Measurements from ENCODE around the gene KATNAL1.

Gene KATNAL1

DNA sequence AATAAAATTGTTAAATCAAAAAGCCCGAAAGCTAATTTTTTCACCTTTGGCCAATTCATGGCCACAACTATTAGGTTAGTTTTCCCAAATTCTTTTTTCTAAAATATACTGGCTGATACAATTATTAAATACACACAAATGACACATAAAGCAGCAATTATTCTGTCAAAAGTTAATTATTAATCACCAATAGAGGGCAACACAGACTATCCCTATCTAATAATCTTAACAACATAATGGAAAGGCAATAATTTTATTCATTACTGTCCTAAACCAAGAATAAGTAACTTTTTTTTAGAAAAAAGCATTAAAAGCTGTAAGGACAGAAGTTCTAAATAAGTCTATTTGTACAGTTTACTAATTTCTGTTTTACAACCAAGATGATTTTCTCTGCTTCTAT lies 51.7 kb downstream of the KATNAL1 start:
- H3K36me3 ChIP-seq (ENCODE audit: control insufficient read depth, insufficient read depth, low read length): peaks cover 9% of the 10 kb centered on the region; the same call in 1 of the 2 replicates
- no peak overlapping the region for H3K4me3 ChIP-seq (ENCODE audit: low read depth, low read length)
- H3K4me1 ChIP-seq (ENCODE audit: control insufficient read depth, insufficient read depth, low read length): peaks cover 9% of the 10 kb centered on the region
- H3K9me3 ChIP-seq (ENCODE audit: control insufficient read depth, insufficient read depth, low read length): peaks cover 5% of the 10 kb centered on the region
- H3K9ac ChIP-seq (ENCODE audit: low read depth, low read length): no peak overlapping the region
- H3K27me3 ChIP-seq (ENCODE audit: control insufficient read depth, insufficient read depth, low read length): no peaks in the 10 kb centered on the region
- H3K27ac ChIP-seq (ENCODE audit: low read depth, low read length): no peak overlapping the region

- Histone ChIP-seq H3K4me3 (ENCODE audit: low read depth, low read length) (no peak overlapping the region), H3K9ac (ENCODE audit: low read depth, low read length) (no peak overlapping the region), H3K4me1 (ENCODE audit: control insufficient read depth, insufficient read depth, low read length) (peaks cover 9% of the 10 kb centered on the region), H3K27ac (ENCODE audit: low read depth, low read length) (no peak overlapping the region), H3K9me3 (ENCODE audit: control insufficient read depth, insufficient read depth, low read length) (peaks cover 8% of the 10 kb centered on the region), H3K27me3 (ENCODE audit: control insufficient read depth, insufficient read depth, low read length) (no peaks in the 10 kb centered on the region), H3K36me3 (ENCODE audit: control insufficient read depth, insufficient read depth, low read length) (peaks cover 9% of the 10 kb centered on the region)
Measured at GRCh38 chr13:30253830-30254229, 53.5 kb downstream of the KATNAL1 start.

- no peaks in the 10 kb centered on the region for H3K4me1 ChIP-seq (ENCODE audit: control insufficient read depth, insufficient read depth, low read length)
- no peak overlapping the region for H3K27ac ChIP-seq (ENCODE audit: low read depth, low read length)
- H3K4me3 ChIP-seq (ENCODE audit: low read depth, low read length): no peak overlapping the region
- H3K27me3 ChIP-seq (ENCODE audit: control insufficient read depth, insufficient read depth, low read length): no peaks in the 10 kb centered on the region
- H3K9me3 ChIP-seq (ENCODE audit: control insufficient read depth, insufficient read depth, low read length): peaks cover 7% of the 10 kb centered on the region; the same call in 1 of the 2 replicates
- no peak overlapping the region for H3K9ac ChIP-seq (ENCODE audit: low read depth, low read length)
- no peaks in the 10 kb centered on the region; the same call in 1 of the 2 replicates for H3K36me3 ChIP-seq (ENCODE audit: control insufficient read depth, insufficient read depth, low read length)
Measured at GRCh38 chr13:30247406-30247805, 59.9 kb downstream of the KATNAL1 start.

GRCh38 chr13:30241532-30241931 lies 65.8 kb downstream of the KATNAL1 start:
- Histone ChIP-seq H3K27me3 (ENCODE audit: control insufficient read depth, insufficient read depth, low read length) (no peaks in the 10 kb centered on the region), H3K36me3 (ENCODE audit: control insufficient read depth, insufficient read depth, low read length) (peaks cover 4% of the 10 kb centered on the region; the same call in 1 of the 2 replicates), H3K4me3 (ENCODE audit: low read depth, low read length) (no peak overlapping the region), H3K4me1 (ENCODE audit: control insufficient read depth, insufficient read depth, low read length) (no peaks in the 10 kb centered on the region), H3K27ac (ENCODE audit: low read depth, low read length) (no peak overlapping the region), H3K9ac (ENCODE audit: low read depth, low read length) (no peak overlapping the region), H3K9me3 (ENCODE audit: control insufficient read depth, insufficient read depth, low read length) (no peaks in the 10 kb centered on the region)

GRCh38 chr13:30240608-30241007 lies 66.7 kb downstream of the KATNAL1 start:
- Histone ChIP-seq H3K4me1 (ENCODE audit: control insufficient read depth, insufficient read depth, low read length) (no peaks in the 10 kb centered on the region), H3K36me3 (ENCODE audit: control insufficient read depth, insufficient read depth, low read length) (peaks cover 4% of the 10 kb centered on the region; the same call in 1 of the 2 replicates), H3K9ac (ENCODE audit: low read depth, low read length) (no peak overlapping the region), H3K9me3 (ENCODE audit: control insufficient read depth, insufficient read depth, low read length) (no peaks in the 10 kb centered on the region), H3K27me3 (ENCODE audit: control insufficient read depth, insufficient read depth, low read length) (no peaks in the 10 kb centered on the region), H3K4me3 (ENCODE audit: low read depth, low read length) (no peak overlapping the region), H3K27ac (ENCODE audit: low read depth, low read length) (no peak overlapping the region)

GRCh38 chr13:30235216-30235615 lies 72.1 kb downstream of the KATNAL1 start:
- H3K4me1 ChIP-seq (ENCODE audit: control insufficient read depth, insufficient read depth, low read length): no peaks in the 10 kb centered on the region
- H3K27ac ChIP-seq (ENCODE audit: low read depth, low read length): no peak overlapping the region
- H3K27me3 ChIP-seq (ENCODE audit: control insufficient read depth, insufficient read depth, low read length): no peaks in the 10 kb centered on the region
- peaks cover 6% of the 10 kb centered on the region for H3K36me3 ChIP-seq (ENCODE audit: control insufficient read depth, insufficient read depth, low read length)
- no peak overlapping the region for H3K9ac ChIP-seq (ENCODE audit: low read depth, low read length)
- H3K9me3 ChIP-seq (ENCODE audit: control insufficient read depth, insufficient read depth, low read length): no peaks in the 10 kb centered on the region
- no peak overlapping the region for H3K4me3 ChIP-seq (ENCODE audit: low read depth, low read length)

GRCh38 chr13:30234619-30235162 lies 72.7 kb downstream of the KATNAL1 start:
- Histone ChIP-seq H3K36me3 (ENCODE audit: control insufficient read depth, insufficient read depth, low read length) (peaks cover 8% of the 10 kb centered on the region), H3K9me3 (ENCODE audit: control insufficient read depth, insufficient read depth, low read length) (no peaks in the 10 kb centered on the region), H3K4me1 (ENCODE audit: control insufficient read depth, insufficient read depth, low read length) (no peaks in the 10 kb centered on the region), H3K9ac (ENCODE audit: low read depth, low read length) (no peak overlapping the region), H3K4me3 (ENCODE audit: low read depth, low read length) (no peak overlapping the region), H3K27ac (ENCODE audit: low read depth, low read length) (no peak overlapping the region), H3K27me3 (ENCODE audit: control insufficient read depth, insufficient read depth, low read length) (no peaks in the 10 kb centered on the region)

DNA sequence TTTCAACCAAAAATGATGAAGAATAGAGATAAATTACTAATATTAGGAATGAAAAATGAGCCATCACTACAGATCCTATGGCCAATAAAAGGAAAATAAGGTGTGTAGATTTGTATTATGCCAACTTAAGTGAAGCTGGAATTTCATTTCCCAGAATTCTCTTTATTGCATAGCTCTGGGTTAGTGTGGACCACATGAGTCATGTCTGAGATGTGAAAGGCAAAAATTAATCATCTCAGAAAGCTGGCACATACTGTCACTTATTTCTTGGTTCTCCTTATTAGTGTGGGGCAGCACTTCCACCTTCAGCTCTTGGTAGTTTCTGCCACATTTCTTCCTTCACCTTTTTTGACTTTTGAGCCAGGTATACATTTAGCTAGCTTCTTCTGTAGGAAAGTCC lies 82.6 kb downstream of the KATNAL1 start:
- Histone ChIP-seq H3K4me3 (ENCODE audit: low read depth, low read length) (no peak overlapping the region), H3K27ac (ENCODE audit: low read depth, low read length) (no peak overlapping the region), H3K27me3 (ENCODE audit: control insufficient read depth, insufficient read depth, low read length) (no peaks in the 10 kb centered on the region), H3K9me3 (ENCODE audit: control insufficient read depth, insufficient read depth, low read length) (peaks cover 5% of the 10 kb centered on the region; the same call in 1 of the 2 replicates), H3K9ac (ENCODE audit: low read depth, low read length) (no peak overlapping the region), H3K4me1 (ENCODE audit: control insufficient read depth, insufficient read depth, low read length) (no peaks in the 10 kb centered on the region), H3K36me3 (ENCODE audit: control insufficient read depth, insufficient read depth, low read length) (peaks cover 12% of the 10 kb centered on the region; the same call in 1 of the 2 replicates)

DNA sequence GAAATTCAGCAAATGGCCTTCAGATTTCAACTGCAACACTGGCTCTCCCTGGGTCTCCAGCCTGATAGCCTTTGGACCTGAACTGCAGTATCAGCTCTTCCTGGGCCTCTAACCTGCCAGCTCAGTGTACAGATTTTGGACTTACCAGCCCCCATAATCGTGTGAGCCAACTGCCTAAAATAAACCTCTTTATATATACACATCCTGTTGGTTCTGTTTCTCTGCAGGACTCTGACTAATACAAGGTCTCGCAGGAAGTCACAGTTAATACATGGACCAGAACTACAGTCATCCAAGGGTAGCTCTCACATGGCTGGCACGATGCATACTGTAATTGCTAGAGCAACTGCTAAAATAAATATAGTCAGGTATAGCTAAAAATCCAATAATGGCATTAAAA lies 85.1 kb downstream of the KATNAL1 start:
- H3K4me1 ChIP-seq (ENCODE audit: control insufficient read depth, insufficient read depth, low read length): no peaks in the 10 kb centered on the region
- H3K27ac ChIP-seq (ENCODE audit: low read depth, low read length): no peak overlapping the region
- no peak overlapping the region for H3K4me3 ChIP-seq (ENCODE audit: low read depth, low read length)
- H3K9ac ChIP-seq (ENCODE audit: low read depth, low read length): no peak overlapping the region
- peaks cover 9% of the 10 kb centered on the region; the same call in 1 of the 2 replicates for H3K36me3 ChIP-seq (ENCODE audit: control insufficient read depth, insufficient read depth, low read length)
- H3K9me3 ChIP-seq (ENCODE audit: control insufficient read depth, insufficient read depth, low read length): peaks cover 5% of the 10 kb centered on the region; the same call in 1 of the 2 replicates
- H3K27me3 ChIP-seq (ENCODE audit: control insufficient read depth, insufficient read depth, low read length): no peaks in the 10 kb centered on the region

- Histone ChIP-seq H3K4me3 (ENCODE audit: low read depth, low read length) (no peak overlapping the region), H3K36me3 (ENCODE audit: control insufficient read depth, insufficient read depth, low read length) (no peaks in the 10 kb centered on the region), H3K4me1 (ENCODE audit: control insufficient read depth, insufficient read depth, low read length) (0 out of 2 replicates have a peak, but pooled peaks cover 5% of the 10 kb centered on the region), H3K9ac (ENCODE audit: low read depth, low read length) (no peak overlapping the region), H3K27ac (ENCODE audit: low read depth, low read length) (no peak overlapping the region), H3K27me3 (ENCODE audit: control insufficient read depth, insufficient read depth, low read length) (no peaks in the 10 kb centered on the region), H3K9me3 (ENCODE audit: control insufficient read depth, insufficient read depth, low read length) (no peaks in the 10 kb centered on the region)
Measured at GRCh38 chr13:30216111-30216510, 91.2 kb downstream of the KATNAL1 start.

- Histone ChIP-seq H3K9ac (ENCODE audit: low read depth, low read length) (no peak overlapping the region), H3K4me1 (ENCODE audit: control insufficient read depth, insufficient read depth, low read length) (0 out of 2 replicates have a peak, but pooled peaks cover 5% of the 10 kb centered on the region), H3K9me3 (ENCODE audit: control insufficient read depth, insufficient read depth, low read length) (no peaks in the 10 kb centered on the region), H3K4me3 (ENCODE audit: low read depth, low read length) (no peak overlapping the region), H3K27ac (ENCODE audit: low read depth, low read length) (no peak overlapping the region), H3K27me3 (ENCODE audit: control insufficient read depth, insufficient read depth, low read length) (no peaks in the 10 kb centered on the region), H3K36me3 (ENCODE audit: control insufficient read depth, insufficient read depth, low read length) (peaks cover 5% of the 10 kb centered on the region; the same call in 1 of the 2 replicates)
Measured at GRCh38 chr13:30212256-30212655, 95.1 kb downstream of the KATNAL1 start.

Data from HUES48 (cell line).